HepG2 (cell line): ENCODE results near the gene PPP1R12B. TPM values are rescaled to one million over a fixed set of nuclear protein-coding genes. Genes with fewer than 3 reads are reported as not detected.

Experiments used
- ATAC-seq: fragments of 200-7000 bp; cut with Tn5 transposase; 3 replicates; pipeline ENCODE4 v1.9.1; 2020; ENCODE audit warnings: mild to moderate bottlenecking, moderate library complexity
- BruUV-seq: library from RNA; stranded (reverse); fragments of 400-500 nt; replicated peaks from 2 replicates; lab custom pipeline; 2021; lab: Mats Ljungman, UMichigan
- CTCF ChIA-PET: fragments of 300-600 bp; formaldehyde crosslinking; extraction: SDS; loops from one replicate; lab custom pipeline; 2021; ENCODE audit warnings: low total read pairs, inconsistent platforms, low intra/inter-chr PET ratio; lab: Yijun Ruan, JAX
- POLR2A ChIA-PET: fragments of 350-600 bp; sonication (Branson Sonifier 250); formaldehyde crosslinking; loops from one replicate; lab custom pipeline; 2020; ENCODE audit warnings: antibody characterized with exemption, inconsistent platforms; lab: Yijun Ruan, JAX
- DNase-seq: peaks from one replicate; pipeline ENCODE4 v3.0.0-alpha.2; 2015; ENCODE audit warnings: low spot score
- FAIRE-seq: peaks from 3 replicates; lab custom pipeline; 2011; peaks lifted over from hg19 to GRCh38; lab: Jason Lieb, UNC
- H2AFZ ChIP-seq: one replicate; pipeline ENCODE4 v1.6.1; 2011; ENCODE audit warnings: low read length, inconsistent platforms
- H3K27ac ChIP-seq: fragments of 300-600 bp; 3 replicates; pipeline ENCODE4 v1.8.0; 2011; ENCODE audit warnings: mixed run types, mild to moderate bottlenecking, mixed read lengths, low read length, inconsistent platforms; ENCODE audit not compliant: insufficient read depth; ENCODE audit errors: extremely low read length
- H3K27me3 ChIP-seq, 2 experiments: fragments of 200-600 bp in 1 of 2; 2 replicates in 1 of 2; 3 replicates in 1 of 2; pipeline versions ENCODE4 v1.6.0 to v1.8.0; 2011; ENCODE audit warnings: low read length in 2 of 2, mild to moderate bottlenecking in 2 of 2, moderate library complexity in 2 of 2, inconsistent platforms in 1 of 2; ENCODE audit not compliant: insufficient read depth in 2 of 2, control insufficient read depth in 1 of 2
- H3K36me3 ChIP-seq, 2 experiments: fragments of 200-600 bp in 1 of 2; replicated peaks in 1 of 2; 2 replicates in 1 of 2; 3 replicates in 1 of 2; pipeline versions ENCODE4 v1.5.1 to v1.8.0; 2011; ENCODE audit warnings: low read length in 2 of 2, inconsistent platforms in 1 of 2; ENCODE audit not compliant: insufficient read depth in 2 of 2, control insufficient read depth in 1 of 2
- H3K4me1 ChIP-seq: 2 replicates; pipeline ENCODE4 v1.5.1; 2012; ENCODE audit warnings: low read length, inconsistent platforms; ENCODE audit not compliant: insufficient read depth
- H3K4me2 ChIP-seq: 2 replicates; pipeline ENCODE4 v1.6.0; 2011; ENCODE audit warnings: low read depth, low read length, inconsistent platforms
- H3K4me3 ChIP-seq, 3 experiments: fragments of 200-600 bp in 1 of 3; sonication (generic), shearing (Covaris generic) in 1 of 3; replicated peaks in 1 of 3; 2 replicates each; pipeline ENCODE4 v1.5.1; 2011 to 2016; ENCODE audit warnings: low read length in 3 of 3, inconsistent platforms in 2 of 3, low read depth in 2 of 3, mild to moderate bottlenecking in 2 of 3, control low read depth in 1 of 3, mixed read lengths in 1 of 3; ENCODE audit not compliant: insufficient read depth in 1 of 3
- H3K79me2 ChIP-seq: one replicate; pipeline ENCODE4 v1.6.1; 2011; ENCODE audit warnings: low read length, inconsistent platforms; ENCODE audit not compliant: insufficient read depth
- H3K9ac ChIP-seq: 2 replicates; pipeline ENCODE4 v1.6.0; 2011; ENCODE audit warnings: mild to moderate bottlenecking, low read depth, low read length, inconsistent platforms; ENCODE audit not compliant: insufficient read depth
- H3K9me3 ChIP-seq: 2 replicates; pipeline ENCODE4 v1.5.1; 2012; ENCODE audit warnings: mild to moderate bottlenecking, low read length
- H4K20me1 ChIP-seq: 2 replicates; pipeline ENCODE4 v1.6.0; 2011; ENCODE audit warnings: inconsistent platforms, mild to moderate bottlenecking, low read length, moderate library complexity; ENCODE audit not compliant: insufficient read depth
- ELF1 ChIP-seq: sonication (generic); formaldehyde crosslinking; IDR thresholded peaks from 2 replicates; pipeline ENCODE4 v1.4.0; 2020; ENCODE audit warnings: missing genetic modification reagents
- HNRNPL ChIP-seq: fragments of 200-400 bp; formaldehyde crosslinking; IDR thresholded peaks from 2 replicates; pipeline ENCODE4 v1.6.1; 2017; ENCODE audit warnings: mild to moderate bottlenecking, low read depth, low read length
- MIER2 ChIP-seq: IDR thresholded peaks from 2 replicates; pipeline ENCODE4 v1.6.1; 2016; ENCODE audit warnings: missing biosample characterization, missing genetic modification reagents
- NCOA2 ChIP-seq: sonication (generic); formaldehyde crosslinking; IDR thresholded peaks from 2 replicates; pipeline ENCODE4 v1.8.0; 2022; ENCODE audit warnings: inconsistent platforms
- PITX1 ChIP-seq: sonication (generic); formaldehyde crosslinking; IDR thresholded peaks from 2 replicates; pipeline ENCODE4 v1.5.1; 2020; ENCODE audit warnings: mild to moderate bottlenecking, missing genetic modification reagents
- RAD21 ChIP-seq: fragments of 450-650 bp; formaldehyde crosslinking; IDR thresholded peaks from 2 replicates; pipeline ENCODE4 v1.5.0; 2020; ENCODE audit warnings: mild to moderate bottlenecking
- SPEN ChIP-seq: sonication (generic); formaldehyde crosslinking; IDR thresholded peaks from 2 replicates; pipeline ENCODE4 v1.5.1; 2020; ENCODE audit warnings: low read depth, mild to moderate bottlenecking, missing genetic modification reagents
- TEAD3 ChIP-seq: optimal IDR thresholded peaks from 2 replicates; pipeline ENCODE3; 2016; ENCODE audit warnings: borderline replicate concordance
- TGIF2 ChIP-seq: IDR thresholded peaks from 2 replicates; pipeline ENCODE4 v1.6.1; 2016; ENCODE audit warnings: control low read depth, missing compliant biosample characterization
- TOE1 ChIP-seq: sonication (generic); formaldehyde crosslinking; IDR thresholded peaks from 2 replicates; pipeline ENCODE4 v1.4.0; 2020; ENCODE audit warnings: mild to moderate bottlenecking, missing genetic modification reagents
- ZBTB10 ChIP-seq: sonication (generic); formaldehyde crosslinking; IDR thresholded peaks from 2 replicates; pipeline ENCODE4 v1.4.0; 2020; ENCODE audit warnings: missing genetic modification reagents, borderline replicate concordance
- ZBTB33 ChIP-seq: sonication (generic); formaldehyde crosslinking; IDR thresholded peaks from 2 replicates; pipeline ENCODE4 v1.4.0; 2020; ENCODE audit warnings: missing genetic modification reagents
- ZFP82 ChIP-seq: sonication (generic); formaldehyde crosslinking; IDR thresholded peaks from 2 replicates; pipeline ENCODE4 v1.5.1; 2020; ENCODE audit warnings: mild to moderate bottlenecking, missing genetic modification reagents, borderline replicate concordance
- ZFP90 ChIP-seq: sonication (generic); formaldehyde crosslinking; IDR thresholded peaks from 2 replicates; pipeline ENCODE4 v1.8.0; 2022; ENCODE audit warnings: missing genetic modification reagents, mild to moderate bottlenecking, inconsistent platforms, borderline replicate concordance
- ZNF543 ChIP-seq: sonication (generic); formaldehyde crosslinking; IDR thresholded peaks from 2 replicates; pipeline ENCODE4 v1.4.0; 2020; ENCODE audit warnings: mild to moderate bottlenecking, missing genetic modification reagents
- ZNF574 ChIP-seq: sonication (generic); formaldehyde crosslinking; IDR thresholded peaks from 2 replicates; pipeline ENCODE4 v1.4.0; 2020; ENCODE audit warnings: missing genetic modification reagents
- ZNF841 ChIP-seq: sonication (generic); formaldehyde crosslinking; IDR thresholded peaks from 2 replicates; pipeline ENCODE4 v1.8.1; 2023; ENCODE audit warnings: missing genetic modification reagents, borderline replicate concordance
- ZSCAN20 ChIP-seq: sonication (generic); formaldehyde crosslinking; IDR thresholded peaks from 2 replicates; pipeline ENCODE4 v1.4.0; 2020; ENCODE audit warnings: missing genetic modification reagents, mild to moderate bottlenecking, borderline replicate concordance
- WGBS: methylation state at CpG from one replicate; pipeline ENCODE4 v1.1.6; 2017; ENCODE audit warnings: low lambda C conversion rate; 5-methylcytosine and 5-hydroxymethylcytosine counted together
- in situ Hi-C: cut with HindIII; loops from 2 replicates; pipeline ENCODE4 v1.10.0; 2017; ENCODE audit warnings: low pct_unique_long_range_greater_than_20kb; ENCODE audit not compliant: extremely low pct_ligation_motif_present
- intact Hi-C: fragments of 100-400 bp; cut with micrococcal nuclease; formaldehyde crosslinking; loops from one replicate; pipeline ENCODE4 v1.10.0; 2022; ENCODE audit not compliant: unreplicated experiment
- polyA plus RNA-seq, 8 experiments: library from polyadenylated mRNA; depleted of rRNA in 3 of 8; stranded (reverse) in 7 of 8; unstranded in 1 of 8; fragments of >200 nt; fragmentation: Illumina TruSeq in 4 of 8; extraction: Trizol in 4 of 8; gene quantifications; 2 replicates each; pipeline versions ENCODE4 v1.2.1 to v1.2.3, GENCODE V29; 2011 to 2016; ENCODE audit warnings: low read depth in 4 of 8, missing spikeins in 1 of 8, mixed read lengths in 1 of 8; ENCODE audit not compliant: insufficient read depth in 1 of 8
- total RNA-seq, 5 experiments: library from RNA; depleted of rRNA; stranded (reverse); fragments of >200 nt; fragmentation: Illumina TruSeq; extraction: Trizol; gene quantifications; 2 replicates each; pipeline ENCODE4 v1.2.3, GENCODE V29; 2016; ENCODE audit warnings: low read depth in 1 of 5

PPP1R12B gene
- total and polyA plus RNA-seq, 2 of the 13 experiments (the other 11 are each of a cell fraction or from before 2014, with no cell fraction given), result 12.0 to 13.6 TPM

DNA sequence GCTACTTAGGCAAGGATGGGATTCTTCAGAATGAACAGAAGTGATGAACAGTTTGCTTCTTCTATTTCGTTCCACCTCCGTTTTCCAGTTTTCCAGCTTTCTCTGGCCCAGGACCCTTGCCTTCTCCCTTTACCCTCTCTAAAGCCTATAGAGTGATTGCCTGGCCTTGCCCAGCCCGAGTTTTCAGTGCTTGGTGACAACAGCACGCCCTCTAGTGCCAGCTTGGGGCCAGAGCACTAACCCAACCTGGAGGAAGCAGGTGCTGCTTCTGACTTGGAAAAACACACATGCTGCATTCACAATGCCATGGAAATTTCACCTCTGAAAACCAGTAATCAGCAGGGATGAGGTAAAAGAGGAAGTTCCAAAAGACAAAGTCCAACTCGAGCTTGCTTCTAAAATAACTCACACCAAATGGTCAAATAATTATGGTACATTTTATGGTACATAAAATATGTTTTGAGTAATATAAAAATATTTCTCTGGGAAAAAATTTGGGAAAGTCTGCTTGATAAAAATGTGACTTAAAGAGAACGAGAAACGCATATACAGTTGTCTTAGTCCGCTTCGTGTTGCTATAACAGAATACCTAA lies 32.8 kb upstream of the PPP1R12B start:
- intact Hi-C loops (loop anchor here (1.0 to 2.0 kb wide), 2 partner anchors 41 to 123 kb away; partner anchors contain the start of gene LGR6), in situ Hi-C loops (loop anchor here (5.0 kb wide), 1 partner anchor 128 kb away; no protein-coding TSS in a partner anchor)
- DNase-seq, result peak; percentile 64
- Histone ChIP-seq H3K36me3 (no peaks in the 10 kb centered on the region), H3K9ac (no peak overlapping the region), H3K27ac (no peak overlapping the region), H3K4me1 (peaks cover 25% of the 10 kb centered on the region), H3K79me2 (no peaks in the 10 kb centered on the region), H2AFZ (no peak overlapping the region), H4K20me1 (no peaks in the 10 kb centered on the region), H3K4me3 (no peak overlapping the region), H3K27me3 (peaks cover 1 to 34% of the 10 kb centered on the region in 2 experiments; a peak in 2 of 5 replicates), H3K4me2 (no peak overlapping the region), H3K9me3 (no peaks in the 10 kb centered on the region)
- peak; percentile 92 for FAIRE-seq
- BruUV-seq, result no TSS peak
- ATAC-seq, result peak; percentile 79
- ChIA-PET CTCF (interaction anchor here (1.4 to 2.8 kb wide), 4 partner anchors 41 to 131 kb away, joined by 7 to 15 read pairs (median 10); no protein-coding TSS in a partner anchor), POLR2A (no interaction called here)
- under 1% methylated on average over 9 of the region's 9 CpGs for WGBS
- no peak for TF ChIP-seq ZSCAN20 (CRISPR knock-in tag)
- TF ChIP-seq MIER2 (CRISPR knock-in tag), result 0 out of 2 replicates have a peak, but pooled peaks have one; percentile 38
- no peak for TF ChIP-seq ZFP90 (CRISPR knock-in tag)
- TF ChIP-seq TOE1 (CRISPR knock-in tag), result no peak
- no peak for TF ChIP-seq ZFP82 (CRISPR knock-in tag)
- TF ChIP-seq ELF1, result 0 out of 2 replicates have a peak, but pooled peaks have one; percentile 15
- TF ChIP-seq ZNF543 (CRISPR knock-in tag), result no peak
- TF ChIP-seq PITX1, result no peak
- peak; percentile 12 for TF ChIP-seq TEAD3 (CRISPR knock-in tag)
- no peak for TF ChIP-seq ZBTB10
- no peak for TF ChIP-seq HNRNPL
- no peak for TF ChIP-seq ZNF841 (CRISPR knock-in tag)
- no peak for TF ChIP-seq TGIF2 (CRISPR knock-in tag)
- no peak for TF ChIP-seq NCOA2 (CRISPR knock-in tag)
- 0 out of 2 replicates have a peak, but pooled peaks have one; percentile 20 for TF ChIP-seq ZNF574 (CRISPR knock-in tag)
- TF ChIP-seq ZBTB33 (CRISPR knock-in tag), result 0 out of 2 replicates have a peak, but pooled peaks have one; percentile 27
- peak; percentile 83 for TF ChIP-seq RAD21
- 0 out of 2 replicates have a peak, but pooled peaks have one; percentile 20 for TF ChIP-seq SPEN (CRISPR knock-in tag)
